ENCODE measurements around the gene TGM3. TPM values are rescaled to one million over a fixed set of nuclear protein-coding genes. Genes with fewer than 3 reads are reported as not detected.
A peak's percentile ranks its signal among the peaks of the same experiment; 100 is the strongest.

Gene TGM3
- total RNA-seq, 1 donor from 2014 or later: 27.7 TPM

DNA sequence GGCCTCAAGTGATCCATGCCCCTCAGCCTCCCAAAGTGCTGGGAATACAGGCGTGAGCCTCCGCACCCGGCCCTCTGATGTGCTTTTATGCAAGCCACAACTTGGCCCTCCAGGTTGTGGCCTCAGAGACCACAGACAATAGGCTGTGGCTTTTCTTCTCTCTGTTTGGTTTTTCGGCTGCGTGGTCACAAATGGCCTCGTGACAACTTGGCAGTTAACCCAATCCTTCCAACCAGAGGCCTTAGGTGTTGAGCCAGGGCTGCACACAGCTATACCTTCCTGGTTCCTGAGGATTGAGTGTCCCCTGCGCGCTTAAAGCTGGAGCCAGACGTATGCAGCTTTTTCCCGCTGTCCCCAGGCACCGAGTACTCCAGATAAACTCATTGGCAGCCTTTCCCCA lies 6.3 kb upstream of the TGM3 start:
- Histone ChIP-seq H3K4me1 (no peaks in the 10 kb centered on the region), H3K27ac (no peak overlapping the region), H3K36me3 (no peaks in the 10 kb centered on the region), H3K9me3 (no peaks in the 10 kb centered on the region), H3K4me3 (no peak overlapping the region), H3K27me3 (no peaks in the 10 kb centered on the region)
- TF ChIP-seq POLR2A (IDR thresholded peaks at IDR 0.05): no peak
- TF ChIP-seq POLR2AphosphoS5 (IDR thresholded peaks at IDR 0.05; ENCODE audit: insufficient read depth in 1 of 2, low read depth in 1 of 2): no peak
- TF ChIP-seq, protein P1, sequence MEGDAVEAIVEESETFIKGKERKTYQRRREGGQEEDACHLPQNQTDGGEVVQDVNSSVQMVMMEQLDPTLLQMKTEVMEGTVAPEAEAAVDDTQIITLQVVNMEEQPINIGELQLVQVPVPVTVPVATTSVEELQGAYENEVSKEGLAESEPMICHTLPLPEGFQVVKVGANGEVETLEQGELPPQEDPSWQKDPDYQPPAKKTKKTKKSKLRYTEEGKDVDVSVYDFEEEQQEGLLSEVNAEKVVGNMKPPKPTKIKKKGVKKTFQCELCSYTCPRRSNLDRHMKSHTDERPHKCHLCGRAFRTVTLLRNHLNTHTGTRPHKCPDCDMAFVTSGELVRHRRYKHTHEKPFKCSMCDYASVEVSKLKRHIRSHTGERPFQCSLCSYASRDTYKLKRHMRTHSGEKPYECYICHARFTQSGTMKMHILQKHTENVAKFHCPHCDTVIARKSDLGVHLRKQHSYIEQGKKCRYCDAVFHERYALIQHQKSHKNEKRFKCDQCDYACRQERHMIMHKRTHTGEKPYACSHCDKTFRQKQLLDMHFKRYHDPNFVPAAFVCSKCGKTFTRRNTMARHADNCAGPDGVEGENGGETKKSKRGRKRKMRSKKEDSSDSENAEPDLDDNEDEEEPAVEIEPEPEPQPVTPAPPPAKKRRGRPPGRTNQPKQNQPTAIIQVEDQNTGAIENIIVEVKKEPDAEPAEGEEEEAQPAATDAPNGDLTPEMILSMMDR (IDR thresholded peaks at IDR 0.05): no peak
- intact Hi-C loops (cut with DNase I): no loop called here
- DNase-seq (ENCODE audit: extremely low spot score in 2 of 2): peak; percentile 49 to 72

DNA sequence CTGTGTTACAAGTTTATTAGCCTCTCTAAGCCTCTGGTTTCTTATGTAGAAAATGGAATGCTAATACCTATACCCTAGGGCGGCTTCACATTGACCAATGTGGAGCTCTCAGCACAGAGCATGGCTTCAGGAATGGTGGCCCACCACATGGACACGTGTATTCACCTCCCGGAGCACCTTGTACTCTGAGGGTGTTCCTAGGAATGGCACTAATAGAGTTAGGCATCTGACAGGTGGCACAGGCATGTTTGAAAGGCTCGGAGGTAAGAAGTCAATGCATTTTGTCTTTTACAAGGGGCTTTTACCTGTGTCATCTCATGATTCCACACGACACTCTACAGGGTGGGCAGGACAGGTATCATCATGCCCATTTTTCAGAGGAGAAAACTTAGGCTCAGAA lies 5.3 kb upstream of the TGM3 start:
- H3K4me1 ChIP-seq: no peaks in the 10 kb centered on the region
- intact Hi-C loops (cut with DNase I): no loop called here
- no peak for DNase-seq (ENCODE audit: extremely low spot score in 2 of 2)
- H3K36me3 ChIP-seq: no peaks in the 10 kb centered on the region
- no peak overlapping the region for H3K4me3 ChIP-seq
- H3K27ac ChIP-seq: no peak overlapping the region
- H3K27me3 ChIP-seq: no peaks in the 10 kb centered on the region
- TF ChIP-seq POLR2A (IDR thresholded peaks at IDR 0.05) (no peak), POLR2AphosphoS5 (IDR thresholded peaks at IDR 0.05; ENCODE audit: insufficient read depth in 1 of 2, low read depth in 1 of 2) (no peak)
- TF ChIP-seq, protein P1 (IDR thresholded peaks at IDR 0.05): no peak
- no peaks in the 10 kb centered on the region for H3K9me3 ChIP-seq

DNA sequence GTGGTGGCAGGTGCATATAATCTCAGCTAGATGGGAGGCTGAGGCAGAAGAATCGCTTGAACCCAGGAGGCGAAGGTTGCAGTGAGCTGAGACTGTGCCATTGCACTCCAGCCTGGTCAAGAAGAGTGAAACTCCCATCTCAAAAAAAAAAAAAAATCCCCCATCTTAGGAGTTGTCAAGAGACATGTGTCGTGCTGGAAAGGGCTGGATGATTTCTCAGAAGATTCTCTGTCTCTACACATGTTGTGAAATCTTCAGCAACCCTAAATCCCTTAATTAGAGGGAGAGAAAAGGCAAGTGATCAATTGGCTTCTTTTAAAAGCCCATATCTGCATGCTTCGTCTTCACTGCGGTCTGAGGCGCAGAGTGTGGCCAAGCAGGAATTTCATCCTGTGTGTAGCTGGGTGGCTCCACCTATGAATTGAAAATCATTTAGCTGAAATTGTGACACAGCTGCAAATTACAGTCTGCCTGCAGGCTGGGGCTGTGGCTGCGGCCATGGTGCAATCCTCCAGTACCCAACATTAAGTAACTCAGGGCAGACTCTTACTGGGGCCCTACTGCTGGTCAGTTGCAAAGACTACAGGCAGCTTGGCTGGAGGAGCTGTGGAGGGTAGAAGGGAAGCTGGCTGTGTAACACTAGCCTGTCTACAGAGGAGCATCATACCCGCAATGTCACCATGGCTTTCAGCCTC lies 3.2 kb upstream of the TGM3 start:
- Histone ChIP-seq H3K4me3 (no peak overlapping the region), H3K27ac (no peak overlapping the region), H3K4me1 (no peaks in the 10 kb centered on the region), H3K27me3 (no peaks in the 10 kb centered on the region), H3K36me3 (no peaks in the 10 kb centered on the region), H3K9me3 (no peaks in the 10 kb centered on the region)
- intact Hi-C loops (cut with DNase I): no loop called here
- TF ChIP-seq POLR2A (IDR thresholded peaks at IDR 0.05) (no peak), POLR2AphosphoS5 (IDR thresholded peaks at IDR 0.05; ENCODE audit: insufficient read depth in 1 of 2, low read depth in 1 of 2) (no peak)
- TF ChIP-seq, protein P1 (IDR thresholded peaks at IDR 0.05): no peak
- DNase-seq (ENCODE audit: extremely low spot score in 2 of 2): no peak

DNA sequence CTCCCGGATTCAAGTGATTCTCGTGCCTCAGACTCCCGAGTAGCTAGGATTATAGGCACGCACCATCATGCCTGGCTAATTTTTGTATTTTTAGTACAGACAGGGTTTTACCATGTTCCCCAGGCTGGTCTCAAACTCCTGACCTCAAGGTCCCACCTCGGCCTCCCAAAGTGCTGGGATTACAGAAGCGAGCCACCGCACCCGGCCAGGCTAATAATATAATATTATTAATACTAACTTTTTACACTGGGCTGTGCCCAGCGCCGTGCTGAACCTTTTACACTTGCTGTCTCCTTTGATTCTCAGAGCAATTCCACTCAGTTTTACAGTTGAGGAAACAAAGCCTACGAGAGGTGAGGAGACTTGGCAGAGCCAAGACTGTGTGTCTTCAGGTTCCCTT lies 2.3 kb upstream of the TGM3 start:
- no peak for DNase-seq (ENCODE audit: extremely low spot score in 2 of 2)
- intact Hi-C loops (cut with DNase I): no loop called here
- Histone ChIP-seq H3K36me3 (no peaks in the 10 kb centered on the region), H3K27me3 (no peaks in the 10 kb centered on the region), H3K4me1 (no peaks in the 10 kb centered on the region), H3K4me3 (no peak overlapping the region), H3K9me3 (no peaks in the 10 kb centered on the region), H3K27ac (no peak overlapping the region)
- no peak for TF ChIP-seq POLR2A (IDR thresholded peaks at IDR 0.05)
- no peak for TF ChIP-seq POLR2AphosphoS5 (IDR thresholded peaks at IDR 0.05; ENCODE audit: insufficient read depth in 1 of 2, low read depth in 1 of 2)

DNA sequence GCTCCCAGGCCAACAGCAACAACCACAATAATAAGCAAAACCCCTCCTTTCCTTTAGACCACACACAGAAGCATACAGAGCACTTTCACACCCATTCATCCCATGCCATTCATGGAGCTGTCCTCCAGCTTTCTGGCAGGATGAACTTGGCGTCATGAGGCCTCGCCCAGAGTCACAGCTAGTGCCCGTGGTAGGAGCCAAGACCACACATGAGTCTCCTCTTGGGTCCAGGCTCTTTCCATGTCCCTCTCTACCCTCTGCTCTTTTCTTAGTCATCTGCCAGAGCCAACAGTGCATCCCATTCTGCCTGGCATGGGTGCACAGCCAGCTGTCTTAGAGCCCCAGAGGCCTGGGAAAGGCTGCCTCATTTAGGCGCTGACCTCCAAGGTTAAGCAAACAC lies 1.8 kb upstream of the TGM3 start:
- no peak for DNase-seq (ENCODE audit: extremely low spot score in 2 of 2)
- no peak overlapping the region for H3K27ac ChIP-seq
- no peaks in the 10 kb centered on the region for H3K4me1 ChIP-seq
- H3K4me3 ChIP-seq: no peak overlapping the region
- TF ChIP-seq POLR2A (IDR thresholded peaks at IDR 0.05) (no peak), POLR2AphosphoS5 (IDR thresholded peaks at IDR 0.05; ENCODE audit: insufficient read depth in 1 of 2, low read depth in 1 of 2) (no peak)
- TF ChIP-seq, protein P1 (IDR thresholded peaks at IDR 0.05): no peak
- no peaks in the 10 kb centered on the region for H3K9me3 ChIP-seq
- intact Hi-C loops (cut with DNase I): no loop called here
- no peaks in the 10 kb centered on the region for H3K36me3 ChIP-seq
- no peaks in the 10 kb centered on the region for H3K27me3 ChIP-seq
